Prostate gland (tissue), 2 donors: Measurements from ENCODE around the gene ALDH16A1.

ENCODE experiments used
- CTCF ChIP-seq, 4 experiments: fragments of 200-600 bp in 2 of 4; fragments of 450-650 bp in 2 of 4; sonication (generic) in 2 of 4; IDR thresholded peaks; 1 replicate in 3 of 4; 2 replicates in 1 of 4; pipeline ENCODE4 v1.5.1; 2016 to 2019; ENCODE audit warnings: antibody characterized with exemption in 4 of 4, mild to moderate bottlenecking in 2 of 4, moderate library complexity in 2 of 4
- POLR2AphosphoS5 ChIP-seq: sonication (generic); formaldehyde crosslinking; IDR thresholded peaks from one replicate; pipeline ENCODE4 v1.6.1; 2017; ENCODE audit warnings: antibody characterized with exemption

GRCh38 chr19:49435670-49436069, 17.4 kb upstream of the ALDH16A1 start:
- TF ChIP-seq CTCF (IDR thresholded peaks at IDR 0.05) (no peak), POLR2AphosphoS5 (no peak)
